ENCODE results near the gene CD2AP. TPM values are rescaled to one million over a fixed set of nuclear protein-coding genes. Genes with fewer than 3 reads are reported as not detected.

Gene CD2AP
- total RNA-seq, 4 donors from 2014 or later = 21.2 to 34.4 (median 24.5) TPM

DNA sequence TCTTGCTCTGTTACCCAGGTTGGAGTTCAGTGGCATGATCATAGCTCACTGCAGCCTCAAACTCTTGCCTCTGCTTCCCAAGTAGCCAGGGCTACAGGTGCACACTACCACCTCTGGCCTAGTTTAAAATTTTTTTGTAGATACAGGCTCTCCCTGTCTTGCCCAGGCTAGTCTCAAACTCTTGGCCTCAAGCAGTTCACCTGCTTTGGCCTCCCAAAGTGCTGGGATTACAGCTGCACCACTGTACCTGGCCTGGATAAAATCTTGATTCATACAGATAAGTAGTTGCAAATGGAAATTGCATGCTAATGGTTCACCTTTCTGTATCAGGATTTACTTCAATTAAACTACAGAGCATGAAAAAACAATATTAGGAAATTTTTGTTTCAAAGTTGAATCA lies 4.2 kb downstream of the CD2AP start:
- Histone ChIP-seq H3K36me3 (no peaks in the 10 kb centered on the region), H3K4me3 (no peak overlapping the region), H3K9me3 (no peaks in the 10 kb centered on the region), H3K27me3 (no peaks in the 10 kb centered on the region), H3K4me1 (peaks cover 0 to 45% (median 4%) of the 10 kb centered on the region in 3 donors), H3K27ac (no peak overlapping the region)
- TF ChIP-seq EP300 (IDR thresholded peaks at IDR 0.05) (no peak), POLR2AphosphoS5 (IDR thresholded peaks at IDR 0.05) (no peak), POLR2A (IDR thresholded peaks at IDR 0.05) (no peak)
- TF ChIP-seq, protein P1, sequence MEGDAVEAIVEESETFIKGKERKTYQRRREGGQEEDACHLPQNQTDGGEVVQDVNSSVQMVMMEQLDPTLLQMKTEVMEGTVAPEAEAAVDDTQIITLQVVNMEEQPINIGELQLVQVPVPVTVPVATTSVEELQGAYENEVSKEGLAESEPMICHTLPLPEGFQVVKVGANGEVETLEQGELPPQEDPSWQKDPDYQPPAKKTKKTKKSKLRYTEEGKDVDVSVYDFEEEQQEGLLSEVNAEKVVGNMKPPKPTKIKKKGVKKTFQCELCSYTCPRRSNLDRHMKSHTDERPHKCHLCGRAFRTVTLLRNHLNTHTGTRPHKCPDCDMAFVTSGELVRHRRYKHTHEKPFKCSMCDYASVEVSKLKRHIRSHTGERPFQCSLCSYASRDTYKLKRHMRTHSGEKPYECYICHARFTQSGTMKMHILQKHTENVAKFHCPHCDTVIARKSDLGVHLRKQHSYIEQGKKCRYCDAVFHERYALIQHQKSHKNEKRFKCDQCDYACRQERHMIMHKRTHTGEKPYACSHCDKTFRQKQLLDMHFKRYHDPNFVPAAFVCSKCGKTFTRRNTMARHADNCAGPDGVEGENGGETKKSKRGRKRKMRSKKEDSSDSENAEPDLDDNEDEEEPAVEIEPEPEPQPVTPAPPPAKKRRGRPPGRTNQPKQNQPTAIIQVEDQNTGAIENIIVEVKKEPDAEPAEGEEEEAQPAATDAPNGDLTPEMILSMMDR (IDR thresholded peaks at IDR 0.05) = no peak
- ATAC-seq = no peak

DNA sequence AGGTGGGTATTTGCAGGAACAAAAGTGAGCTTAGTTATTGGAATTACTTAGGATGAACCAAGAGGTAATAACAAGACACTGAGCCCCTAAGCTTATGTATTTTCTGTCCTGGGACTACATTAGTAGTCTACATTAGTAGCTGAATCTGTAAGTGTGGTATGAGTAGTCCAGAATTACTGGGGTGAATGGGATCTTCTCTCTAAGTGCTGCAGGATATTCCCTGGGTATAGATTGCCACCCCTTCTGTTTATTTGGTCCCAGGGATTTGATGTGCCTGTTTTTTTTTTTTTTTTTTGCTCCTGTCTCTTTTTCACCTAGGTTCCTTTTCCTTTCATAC lies 5.9 kb downstream of the CD2AP start:
- no peak overlapping the region for H3K27ac ChIP-seq

DNA sequence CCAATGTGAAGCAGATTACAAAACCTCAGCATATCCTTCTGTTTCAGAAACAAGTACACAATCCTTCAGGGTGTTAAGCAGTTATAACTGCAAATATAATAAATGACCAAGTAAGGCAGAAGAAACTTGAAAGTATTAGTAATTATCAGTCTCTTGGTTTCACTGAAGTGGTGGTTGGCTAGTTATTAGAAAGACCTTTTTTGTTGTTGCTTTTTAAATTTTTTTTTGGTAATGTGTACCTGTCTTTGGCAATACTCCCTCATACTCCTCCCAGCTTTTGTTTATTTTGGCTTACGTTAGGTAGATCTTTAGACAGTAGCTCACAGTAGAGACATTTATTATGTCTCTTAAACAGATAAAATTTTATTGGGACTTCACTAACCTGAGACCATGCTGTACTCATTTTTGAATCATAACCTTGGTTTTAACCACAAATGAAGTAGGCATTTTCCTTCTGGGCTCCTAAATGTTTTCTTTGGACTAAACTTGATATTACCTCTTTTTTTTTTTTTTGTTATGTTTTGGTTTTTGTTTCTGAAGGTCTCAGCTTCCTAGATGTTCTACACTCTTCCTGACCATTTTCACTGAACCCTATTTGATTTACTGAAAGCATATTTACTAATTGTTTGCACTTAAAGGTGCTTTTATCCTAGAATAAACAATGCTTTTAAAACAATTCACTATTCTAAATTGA lies 6.4 kb downstream of the CD2AP start:
- no peak for ATAC-seq
- H3K4me1 ChIP-seq = peaks cover 0 to 38% (median 4%) of the 10 kb centered on the region in 3 donors

More for the DNA sequence above, 5.9 kb downstream of the CD2AP start:
- Histone ChIP-seq H3K9me3 (no peaks in the 10 kb centered on the region), H3K4me1 (peaks cover 0 to 42% (median 4%) of the 10 kb centered on the region in 3 donors), H3K4me3 (no peak overlapping the region), H3K36me3 (no peaks in the 10 kb centered on the region), H3K27me3 (no peaks in the 10 kb centered on the region)
- TF ChIP-seq, protein P1 (IDR thresholded peaks at IDR 0.05) = no peak
- TF ChIP-seq POLR2A (IDR thresholded peaks at IDR 0.05) = no peak
- TF ChIP-seq EP300 (IDR thresholded peaks at IDR 0.05) = no peak
- TF ChIP-seq POLR2AphosphoS5 (IDR thresholded peaks at IDR 0.05) = no peak
- no peak for ATAC-seq

DNA sequence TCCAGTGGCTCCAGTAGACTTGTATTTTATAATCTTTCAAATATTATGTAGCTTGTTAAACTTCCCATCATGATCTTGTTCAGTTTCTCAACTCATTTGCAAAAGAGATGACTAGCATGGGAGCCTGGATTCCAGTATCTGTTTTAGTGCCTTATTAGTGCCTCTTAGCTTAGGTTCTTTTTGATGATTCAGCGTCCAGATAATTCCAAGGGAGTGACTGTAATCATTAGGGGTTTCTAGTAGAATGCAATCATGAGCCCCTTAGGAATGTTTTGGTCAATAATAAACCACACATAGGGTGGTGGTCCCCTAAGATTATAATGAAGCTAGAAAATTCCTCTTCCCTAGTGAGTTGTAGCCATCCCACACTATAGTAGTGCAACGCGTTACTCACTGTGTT lies 7.0 kb downstream of the CD2AP start:
- H3K36me3 ChIP-seq = no peaks in the 10 kb centered on the region
- no peak for ATAC-seq
- WGBS, 2 donors (ENCODE audit: low coverage in 1 of 2) = 78 to 92% methylated on average over 3 of the region's 3 CpGs
- TF ChIP-seq, protein P1 (IDR thresholded peaks at IDR 0.05) = no peak
- H3K27ac ChIP-seq = no peak overlapping the region
- no peak overlapping the region for H3K4me3 ChIP-seq
- no peaks in the 10 kb centered on the region for H3K27me3 ChIP-seq
- no peaks in the 10 kb centered on the region for H3K9me3 ChIP-seq
- peaks cover 0 to 32% (median 4%) of the 10 kb centered on the region in 3 donors for H3K4me1 ChIP-seq

More for the DNA sequence above, 6.4 kb downstream of the CD2AP start:
- H3K27me3 ChIP-seq = no peaks in the 10 kb centered on the region
- H3K4me3 ChIP-seq = no peak overlapping the region
- TF ChIP-seq, protein P1 (IDR thresholded peaks at IDR 0.05) = no peak
- TF ChIP-seq POLR2A (IDR thresholded peaks at IDR 0.05) = no peak
- no peak for TF ChIP-seq POLR2AphosphoS5 (IDR thresholded peaks at IDR 0.05)
- TF ChIP-seq EP300 (IDR thresholded peaks at IDR 0.05) = no peak
- WGBS, 2 donors (ENCODE audit: low coverage in 1 of 2) = 20 to 67% methylated on average over 1 of the region's 1 CpG
- no peaks in the 10 kb centered on the region for H3K9me3 ChIP-seq
- no peaks in the 10 kb centered on the region for H3K36me3 ChIP-seq
- H3K27ac ChIP-seq = no peak overlapping the region

DNA sequence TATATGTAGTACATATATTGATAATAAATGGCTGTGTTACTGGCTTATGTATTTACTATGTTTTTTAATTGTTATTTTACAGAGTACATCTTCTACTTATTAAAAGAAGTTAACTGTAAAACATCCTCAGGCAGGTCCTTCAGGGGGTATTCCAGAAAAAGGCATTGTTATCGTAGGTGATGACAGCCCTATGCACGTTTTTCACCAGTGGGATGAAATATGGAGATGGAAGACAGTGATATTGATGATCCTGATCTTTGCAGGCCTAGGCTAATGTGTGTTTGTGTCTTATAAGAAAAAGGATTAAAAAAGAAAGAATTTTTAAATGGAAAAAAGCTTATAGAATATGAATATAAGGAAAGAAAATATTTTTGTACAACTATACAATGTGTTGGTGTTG lies 7.5 kb downstream of the CD2AP start:
- no peak for ATAC-seq
- Histone ChIP-seq H3K4me3 (no peak overlapping the region), H3K4me1 (peaks cover 0 to 27% (median 4%) of the 10 kb centered on the region in 3 donors), H3K9me3 (no peaks in the 10 kb centered on the region), H3K27ac (no peak overlapping the region), H3K36me3 (no peaks in the 10 kb centered on the region), H3K27me3 (no peaks in the 10 kb centered on the region)
- TF ChIP-seq POLR2A (IDR thresholded peaks at IDR 0.05) (no peak), POLR2AphosphoS5 (IDR thresholded peaks at IDR 0.05) (no peak), EP300 (IDR thresholded peaks at IDR 0.05) (no peak)
- TF ChIP-seq, protein P1 (IDR thresholded peaks at IDR 0.05) = no peak
- 67% methylated on average over 2 of the region's 2 CpGs for WGBS, 2 donors (ENCODE audit: low coverage in 1 of 2)

Data from gastroesophageal sphincter (tissue), 4 donors.